ENCODE measurements around the gene HOXA3.
A peak's percentile ranks its signal among the peaks of the same experiment; 100 is the strongest.

HOXA3 gene

DNA sequence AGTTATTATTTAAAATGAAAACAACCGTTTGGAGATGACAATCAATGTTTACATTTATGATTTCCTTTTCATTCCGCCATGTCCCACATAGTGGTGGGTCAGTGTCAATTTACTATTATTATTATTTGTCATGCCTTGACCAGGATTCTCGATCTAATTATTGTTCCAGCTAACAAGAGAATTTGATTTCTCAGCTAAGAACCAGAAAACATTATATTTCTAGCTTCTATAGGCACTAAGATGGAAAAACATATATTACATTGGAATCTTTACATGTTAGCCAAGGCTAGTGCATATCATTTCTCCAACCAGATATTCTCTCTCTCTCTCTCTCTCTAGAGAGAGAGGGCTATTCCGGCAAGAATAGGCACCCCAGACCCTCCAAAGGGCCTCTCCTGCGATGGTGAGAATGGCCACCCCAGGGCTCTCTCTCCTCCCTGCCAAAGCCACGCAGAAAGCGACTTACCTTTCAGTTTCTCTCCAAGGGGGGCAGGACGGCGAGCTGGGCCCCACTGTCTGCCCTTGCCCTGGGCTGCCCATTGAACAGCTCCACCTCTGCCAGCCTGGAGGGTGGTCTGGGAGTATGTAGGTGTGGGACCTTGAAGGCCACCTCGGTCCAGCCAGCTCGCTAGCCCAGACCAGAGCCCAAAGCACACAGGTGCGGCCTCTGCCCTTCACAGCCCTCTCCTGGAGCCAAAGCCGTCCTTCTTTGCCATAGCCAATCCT, 2.4 kb downstream of the HOXA3 start:
- no peak overlapping the region for H3K56ac ChIP-seq (ENCODE audit: low read length)
- H3K79me1 ChIP-seq (ENCODE audit: low read length) = no peaks in the 10 kb centered on the region
- peaks cover 89% of the 10 kb centered on the region for H3K27me3 ChIP-seq (ENCODE audit: insufficient read depth, low read length, poor library complexity)
- no peak overlapping the region for H2AK5ac ChIP-seq (ENCODE audit: low read length)
- no peak for DNase-seq
- H4K8ac ChIP-seq (ENCODE audit: low read depth, low read length) = no peak overlapping the region
- H3K23ac ChIP-seq (ENCODE audit: low read length) = no peak overlapping the region
- no peak overlapping the region for H2BK15ac ChIP-seq (replicated peaks; ENCODE audit: low read depth)
- H2BK120ac ChIP-seq (ENCODE audit: low read depth, low read length) = no peak overlapping the region
- no peak overlapping the region for H2BK5ac ChIP-seq (ENCODE audit: low read length)
- no peak overlapping the region for H3K4me2 ChIP-seq (ENCODE audit: low read length)
- no peak overlapping the region for H3K27ac ChIP-seq (ENCODE audit: low read depth, low read length)
- no CpG with 5 or more reads among the region's 13 CpGs for WGBS (ENCODE audit: extremely low coverage, insufficient coverage, low lambda C conversion rate)
- no peak overlapping the region for H4K5ac ChIP-seq (ENCODE audit: low read length)
- no peak overlapping the region for H3K9ac ChIP-seq (ENCODE audit: low read length)
- no peaks in the 10 kb centered on the region for H3K79me2 ChIP-seq (ENCODE audit: control insufficient read depth, insufficient read depth, low read length)
- no peaks in the 10 kb centered on the region for H3K4me1 ChIP-seq (ENCODE audit: control insufficient read depth, low read depth, low read length)
- no peak overlapping the region for H3K4me3 ChIP-seq (ENCODE audit: low read length)
- no peaks in the 10 kb centered on the region for H3K36me3 ChIP-seq (ENCODE audit: control insufficient read depth, insufficient read depth, low read length)
- no peak overlapping the region for H3K18ac ChIP-seq (ENCODE audit: low read length)
- no peak overlapping the region for H3K4ac ChIP-seq (ENCODE audit: low read depth, low read length)

- Histone ChIP-seq H3K4me1 (ENCODE audit: control insufficient read depth, low read depth, low read length) (no peaks in the 10 kb centered on the region), H3K4me2 (ENCODE audit: low read length) (no peak overlapping the region), H3K27ac (ENCODE audit: low read depth, low read length) (no peak overlapping the region), H3K4me3 (ENCODE audit: low read length) (no peak overlapping the region), H3K56ac (ENCODE audit: low read length) (no peak overlapping the region), H3K4ac (ENCODE audit: low read depth, low read length) (no peak overlapping the region), H3K79me1 (ENCODE audit: low read length) (no peaks in the 10 kb centered on the region), H3K27me3 (ENCODE audit: insufficient read depth, low read length, poor library complexity) (peaks cover 89% of the 10 kb centered on the region), H4K8ac (ENCODE audit: low read depth, low read length) (no peak overlapping the region), H3K23ac (ENCODE audit: low read length) (no peak overlapping the region), H2BK5ac (ENCODE audit: low read length) (no peak overlapping the region), H2BK120ac (ENCODE audit: low read depth, low read length) (no peak overlapping the region), H2AK5ac (ENCODE audit: low read length) (no peak overlapping the region), H3K18ac (ENCODE audit: low read length) (no peak overlapping the region), H3K79me2 (ENCODE audit: control insufficient read depth, insufficient read depth, low read length) (no peaks in the 10 kb centered on the region), H3K36me3 (ENCODE audit: control insufficient read depth, insufficient read depth, low read length) (no peaks in the 10 kb centered on the region), H2BK15ac (replicated peaks; ENCODE audit: low read depth) (no peak overlapping the region), H3K9ac (ENCODE audit: low read length) (no peak overlapping the region), H4K5ac (ENCODE audit: low read length) (no peak overlapping the region)
- no CpG with 5 or more reads among the region's 30 CpGs for WGBS (ENCODE audit: extremely low coverage, insufficient coverage, low lambda C conversion rate)
- no peak for DNase-seq
Observed at GRCh38 chr7:27148756-27149641, 3.4 kb downstream of the HOXA3 start.

DNA sequence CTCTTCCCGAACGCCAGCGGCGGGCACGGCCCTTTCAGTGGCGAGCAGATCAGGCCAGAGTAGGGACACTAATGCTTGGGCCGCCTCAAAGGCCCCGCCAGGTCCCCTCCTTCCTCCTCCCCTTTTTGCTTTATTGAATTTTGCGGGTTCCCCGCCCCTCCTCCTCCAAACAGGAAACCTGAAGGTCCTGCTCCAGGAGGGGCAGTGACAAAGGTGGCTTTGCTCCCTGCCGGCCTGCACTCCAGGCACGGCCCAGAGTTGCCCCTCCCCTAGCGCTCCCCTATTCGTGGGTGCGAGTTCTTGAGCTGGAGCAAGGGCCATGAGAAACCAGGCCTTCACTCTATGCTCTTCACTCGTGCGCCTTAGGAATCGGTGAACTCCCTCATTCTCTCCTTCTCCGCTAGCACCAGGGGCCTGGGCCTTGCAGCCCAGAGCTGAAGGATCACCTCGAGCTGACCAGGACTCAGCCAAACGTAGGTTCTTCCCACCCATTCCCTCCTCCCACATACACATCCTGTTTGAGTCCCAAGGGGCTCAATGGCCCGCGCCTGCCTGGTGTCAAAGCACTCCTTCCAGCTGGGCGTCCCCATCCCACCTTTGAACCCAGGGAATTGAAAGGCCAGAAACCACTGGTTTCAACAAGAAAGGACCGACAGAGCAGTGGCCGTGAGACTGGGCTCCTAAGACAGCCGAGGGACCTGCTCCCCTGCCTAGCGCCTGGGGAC, 4.2 kb downstream of the HOXA3 start:
- Histone ChIP-seq H3K4me3 (ENCODE audit: low read length) (no peak overlapping the region), H3K18ac (ENCODE audit: low read length) (no peak overlapping the region), H3K9ac (ENCODE audit: low read length) (no peak overlapping the region), H3K4ac (ENCODE audit: low read depth, low read length) (no peak overlapping the region), H3K36me3 (ENCODE audit: control insufficient read depth, insufficient read depth, low read length) (no peaks in the 10 kb centered on the region), H3K56ac (ENCODE audit: low read length) (no peak overlapping the region), H2BK120ac (ENCODE audit: low read depth, low read length) (no peak overlapping the region), H4K8ac (ENCODE audit: low read depth, low read length) (no peak overlapping the region), H4K5ac (ENCODE audit: low read length) (no peak overlapping the region), H2AK5ac (ENCODE audit: low read length) (no peak overlapping the region), H3K27me3 (ENCODE audit: insufficient read depth, low read length, poor library complexity) (peaks cover 83% of the 10 kb centered on the region), H3K23ac (ENCODE audit: low read length) (no peak overlapping the region), H3K4me2 (ENCODE audit: low read length) (no peak overlapping the region), H2BK5ac (ENCODE audit: low read length) (no peak overlapping the region), H3K4me1 (ENCODE audit: control insufficient read depth, low read depth, low read length) (no peaks in the 10 kb centered on the region), H3K27ac (ENCODE audit: low read depth, low read length) (no peak overlapping the region), H2BK15ac (replicated peaks; ENCODE audit: low read depth) (no peak overlapping the region), H3K79me1 (ENCODE audit: low read length) (no peaks in the 10 kb centered on the region), H3K79me2 (ENCODE audit: control insufficient read depth, insufficient read depth, low read length) (no peaks in the 10 kb centered on the region)
- WGBS (ENCODE audit: extremely low coverage, insufficient coverage, low lambda C conversion rate) = no CpG with 5 or more reads among the region's 28 CpGs
- no peak for DNase-seq

DNA sequence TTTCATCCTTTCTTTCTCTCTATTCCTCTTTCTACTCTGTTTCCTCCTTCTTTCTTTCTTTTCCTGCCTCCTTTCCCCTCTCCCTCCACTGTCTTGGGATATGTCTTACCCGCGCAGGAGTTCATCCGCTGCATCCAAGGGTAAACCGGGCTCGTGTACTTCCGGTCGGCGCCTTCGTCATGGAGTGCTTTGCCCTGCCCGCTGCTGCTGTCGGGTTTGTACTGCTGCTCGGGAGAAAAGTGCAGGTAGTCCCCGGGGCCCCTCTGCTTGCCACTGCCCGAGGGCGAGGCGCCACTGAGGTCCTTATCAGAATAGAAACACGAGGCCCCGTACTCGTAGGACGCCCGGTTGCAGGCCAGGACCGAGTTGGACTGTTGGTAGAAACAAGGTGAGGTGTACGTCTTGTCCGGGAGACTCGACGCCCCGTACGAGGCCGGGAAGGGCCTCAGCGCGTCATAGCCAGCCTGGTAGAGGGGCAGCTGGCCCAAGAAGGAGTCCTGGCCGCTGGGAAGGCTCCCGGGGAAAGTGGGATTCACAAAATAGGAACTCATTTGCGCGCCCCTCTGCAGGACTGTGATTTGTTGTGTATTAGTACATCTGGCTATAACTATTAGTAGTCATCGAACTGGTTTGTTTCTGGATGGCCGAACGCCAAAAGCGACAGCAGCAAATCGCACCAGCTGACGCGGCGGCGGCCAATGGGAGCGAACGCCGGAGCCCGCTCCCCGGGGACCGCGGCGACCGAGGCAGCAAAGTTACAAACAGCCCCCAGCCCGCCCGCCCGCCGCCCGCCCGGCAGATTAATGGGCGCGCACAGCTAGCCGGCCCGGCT, 5.0 kb downstream of the HOXA3 start, which contains the start of gene HOXA6:
TSS of gene HOXA6 (minus strand) at position 576 of the 832 bp plus-strand sequence. CDS start at position 551, 25 bp downstream.
- Histone ChIP-seq H3K79me2 (ENCODE audit: control insufficient read depth, insufficient read depth, low read length) (no peaks in the 10 kb centered on the region), H3K23ac (ENCODE audit: low read length) (no peak within 1 kb of the TSS), H4K5ac (ENCODE audit: low read length) (no peak within 1 kb of the TSS), H3K18ac (ENCODE audit: low read length) (no peak within 1 kb of the TSS), H3K27me3 (ENCODE audit: insufficient read depth, low read length, poor library complexity) (peaks cover 82% of the 10 kb centered on the region), H3K36me3 (ENCODE audit: control insufficient read depth, insufficient read depth, low read length) (no peaks in the 10 kb centered on the region), H2BK15ac (replicated peaks; ENCODE audit: low read depth) (no peak within 1 kb of the TSS), H3K79me1 (ENCODE audit: low read length) (no peaks in the 10 kb centered on the region), H2BK5ac (ENCODE audit: low read length) (no peak within 1 kb of the TSS), H2BK120ac (ENCODE audit: low read depth, low read length) (no peak within 1 kb of the TSS), H3K56ac (ENCODE audit: low read length) (no peak within 1 kb of the TSS), H2AK5ac (ENCODE audit: low read length) (no peak within 1 kb of the TSS), H3K27ac (ENCODE audit: low read depth, low read length) (no peak within 1 kb of the TSS), H3K4me3 (ENCODE audit: low read length) (no peak within 1 kb of the TSS), H3K4ac (ENCODE audit: low read depth, low read length) (no peak within 1 kb of the TSS), H4K8ac (ENCODE audit: low read depth, low read length) (no peak within 1 kb of the TSS), H3K4me1 (ENCODE audit: control insufficient read depth, low read depth, low read length) (no peaks in the 10 kb centered on the region), H3K4me2 (ENCODE audit: low read length) (peak within 1 kb of the TSS; percentile 7), H3K9ac (ENCODE audit: low read length) (no peak within 1 kb of the TSS)
- no peak for DNase-seq
- no CpG with 5 or more reads among the region's 63 CpGs for WGBS (ENCODE audit: extremely low coverage, insufficient coverage, low lambda C conversion rate)

DNA sequence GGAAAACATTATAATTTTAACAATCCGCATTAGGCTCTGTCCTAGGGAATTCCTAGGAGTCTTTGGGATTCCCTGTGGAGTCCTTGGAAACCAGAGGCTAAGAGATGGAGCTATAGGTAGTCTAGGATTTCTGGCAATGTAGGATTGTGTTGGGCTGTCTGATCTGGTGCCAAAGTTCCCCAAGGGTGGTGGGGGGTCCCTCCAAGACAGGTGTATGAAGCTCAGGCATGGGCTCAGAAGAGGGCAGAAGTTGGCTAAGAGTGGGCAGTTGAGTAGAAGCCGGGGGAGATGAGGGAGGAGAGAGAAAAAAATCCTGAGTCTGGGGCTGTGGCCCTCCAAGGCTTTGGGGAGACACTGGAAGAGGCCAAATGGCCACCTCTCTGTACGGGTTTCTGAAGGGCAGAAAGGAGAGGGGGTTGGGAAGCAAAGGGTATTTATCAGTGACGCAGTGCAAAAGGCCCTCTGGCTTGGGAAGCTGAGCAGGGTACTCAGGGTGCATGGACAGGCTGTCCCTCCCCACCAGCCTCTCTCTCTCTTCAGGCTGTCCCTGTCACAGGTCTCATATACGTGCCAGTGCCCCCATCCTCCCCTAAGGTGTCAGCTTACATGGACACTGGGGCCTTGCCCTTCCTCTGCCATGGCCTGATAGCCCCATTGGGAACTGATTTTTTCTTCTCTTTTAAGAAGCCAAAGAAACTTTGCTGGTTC, 5.7 kb downstream of the HOXA3 start:
- Histone ChIP-seq H2BK120ac (ENCODE audit: low read depth, low read length) (no peak overlapping the region), H2BK5ac (ENCODE audit: low read length) (no peak overlapping the region), H4K5ac (ENCODE audit: low read length) (no peak overlapping the region), H3K18ac (ENCODE audit: low read length) (no peak overlapping the region), H3K9ac (ENCODE audit: low read length) (no peak overlapping the region), H3K27ac (ENCODE audit: low read depth, low read length) (no peak overlapping the region), H3K4ac (ENCODE audit: low read depth, low read length) (no peak overlapping the region), H3K79me2 (ENCODE audit: control insufficient read depth, insufficient read depth, low read length) (no peaks in the 10 kb centered on the region), H3K79me1 (ENCODE audit: low read length) (no peaks in the 10 kb centered on the region), H2BK15ac (replicated peaks; ENCODE audit: low read depth) (no peak overlapping the region), H3K27me3 (ENCODE audit: insufficient read depth, low read length, poor library complexity) (peaks cover 83% of the 10 kb centered on the region), H3K4me2 (ENCODE audit: low read length) (no peak overlapping the region), H3K23ac (ENCODE audit: low read length) (no peak overlapping the region), H3K36me3 (ENCODE audit: control insufficient read depth, insufficient read depth, low read length) (no peaks in the 10 kb centered on the region), H2AK5ac (ENCODE audit: low read length) (no peak overlapping the region), H4K8ac (ENCODE audit: low read depth, low read length) (no peak overlapping the region), H3K4me1 (ENCODE audit: control insufficient read depth, low read depth, low read length) (no peaks in the 10 kb centered on the region), H3K56ac (ENCODE audit: low read length) (no peak overlapping the region), H3K4me3 (ENCODE audit: low read length) (no peak overlapping the region)
- WGBS (ENCODE audit: extremely low coverage, insufficient coverage, low lambda C conversion rate) = no CpG with 5 or more reads among the region's 5 CpGs
- DNase-seq = no peak

Data from mesendoderm (in vitro differentiated cells).